Measurements from ENCODE around the gene FLNB. TPM values are rescaled to one million over a fixed set of nuclear protein-coding genes. Genes with fewer than 3 reads are reported as not detected.
A peak's percentile ranks its signal among the peaks of the same experiment; 100 is the strongest.

FLNB gene
- total RNA-seq, 1 donor from 2014 or later, result 521 TPM

- Histone ChIP-seq H3K36me3 (ENCODE audit: insufficient read depth, low read length) (peaks cover 47% of the 10 kb centered on the region), H3K27ac (ENCODE audit: low read depth, low read length) (peak overlapping the region; percentile 15), H4K20me1 (ENCODE audit: insufficient read depth, low read length) (peaks cover 36% of the 10 kb centered on the region), H3K4me3 (ENCODE audit: insufficient read depth, low read depth, low read length) (no peak overlapping the region), H3K79me2 (ENCODE audit: insufficient read depth, low read length) (no peaks in the 10 kb centered on the region), H3K9ac (ENCODE audit: low read length) (no peak overlapping the region), H3K4me1 (ENCODE audit: insufficient read depth, low read length) (peaks cover 36% of the 10 kb centered on the region), H3K9me3 (ENCODE audit: insufficient read depth, low read depth, low read length) (no peaks in the 10 kb centered on the region), H3K27me3 (ENCODE audit: insufficient read depth, low read length) (no peaks in the 10 kb centered on the region), H3K4me2 (ENCODE audit: low read length) (peak overlapping the region; percentile 51), H2AFZ (ENCODE audit: low read depth, low read length) (no peak overlapping the region)
- DNase-seq (ENCODE audit: low read depth) (peak; percentile 95), FAIRE-seq (peak; percentile 55)
- Mint-ChIP-seq H3K36me3 (ENCODE audit: low read depth, unreplicated experiment) (peaks cover 45% of the 10 kb centered on the region), H3K4me3 (ENCODE audit: unreplicated experiment) (peak overlapping the region; percentile 9), H3K27ac (ENCODE audit: unreplicated experiment) (peak overlapping the region; percentile 75), H3K9me3 (ENCODE audit: unreplicated experiment) (no peaks in the 10 kb centered on the region), H3K4me1 (ENCODE audit: low read depth, unreplicated experiment) (peaks cover 31% of the 10 kb centered on the region), H3K27me3 (ENCODE audit: low read depth, unreplicated experiment) (no peaks in the 10 kb centered on the region)
- TF ChIP-seq EZH2 (IDR thresholded peaks at IDR 0.05; ENCODE audit: insufficient read depth, low read length) (no peak), CTCF (IDR thresholded peaks at IDR 0.05; ENCODE audit: insufficient read depth, low read depth, low read length) (no peak)
Measured at GRCh38 chr3:58161435-58162398, 153.5 kb downstream of the FLNB start.

GRCh38 chr3:58163234-58163633 is 155.0 kb downstream of the FLNB start:
- no peak overlapping the region for H2AFZ ChIP-seq (ENCODE audit: low read depth, low read length)
- H3K27me3 ChIP-seq (ENCODE audit: insufficient read depth, low read length), result no peaks in the 10 kb centered on the region
- H3K4me1 ChIP-seq (ENCODE audit: insufficient read depth, low read length), result peaks cover 44% of the 10 kb centered on the region
- H3K4me1 Mint-ChIP-seq (ENCODE audit: low read depth, unreplicated experiment), result peaks cover 37% of the 10 kb centered on the region
- H4K20me1 ChIP-seq (ENCODE audit: insufficient read depth, low read length), result peaks cover 42% of the 10 kb centered on the region
- peak overlapping the region; percentile 45 for H3K9ac ChIP-seq (ENCODE audit: low read length)
- no peaks in the 10 kb centered on the region for H3K9me3 ChIP-seq (ENCODE audit: insufficient read depth, low read depth, low read length)
- H3K27ac Mint-ChIP-seq (ENCODE audit: unreplicated experiment), result peak overlapping the region; percentile 66
- no peak overlapping the region for H3K4me3 Mint-ChIP-seq (ENCODE audit: unreplicated experiment)
- H3K27me3 Mint-ChIP-seq (ENCODE audit: low read depth, unreplicated experiment), result no peaks in the 10 kb centered on the region
- H3K79me2 ChIP-seq (ENCODE audit: insufficient read depth, low read length), result no peaks in the 10 kb centered on the region
- DNase-seq (ENCODE audit: low read depth), result peak; percentile 85
- peak overlapping the region; percentile 49 for H3K27ac ChIP-seq (ENCODE audit: low read depth, low read length)
- H3K36me3 Mint-ChIP-seq (ENCODE audit: low read depth, unreplicated experiment), result peaks cover 38% of the 10 kb centered on the region
- no peak for TF ChIP-seq EZH2 (IDR thresholded peaks at IDR 0.05; ENCODE audit: insufficient read depth, low read length)
- no peak for TF ChIP-seq CTCF (IDR thresholded peaks at IDR 0.05; ENCODE audit: insufficient read depth, low read depth, low read length)
- no peak overlapping the region for H3K4me3 ChIP-seq (ENCODE audit: insufficient read depth, low read depth, low read length)
- H3K36me3 ChIP-seq (ENCODE audit: insufficient read depth, low read length), result peaks cover 34% of the 10 kb centered on the region
- FAIRE-seq, result no peak
- H3K9me3 Mint-ChIP-seq (ENCODE audit: unreplicated experiment), result no peaks in the 10 kb centered on the region
- no peak overlapping the region for H3K4me2 ChIP-seq (ENCODE audit: low read length)
